ENCODE measurements around the gene CPNE5. TPM values are rescaled to one million over a fixed set of nuclear protein-coding genes. Genes with fewer than 3 reads are reported as not detected.
"Not testable (repeated sequence)": the region's sequence is repeated elsewhere in the genome, so short reads cannot be mapped to it uniquely, and the experiment has no call there.

CPNE5 gene
- total RNA-seq, 1 experiment from 2014 or later = 0.44 TPM

GRCh38 chr6:36814249-36814648, 25.0 kb downstream of the CPNE5 start:
- H3K9me3 ChIP-seq (ENCODE audit: control insufficient read depth, insufficient read depth, low read depth, low read length) = no peaks in the 10 kb centered on the region
- ChIA-PET POLR2A (no interaction called here), CTCF (no interaction called here)
- no peak for ATAC-seq
- BruUV-seq (replicated peaks) = no TSS peak
- no peak for TF ChIP-seq TCF7L2 (IDR thresholded peaks at IDR 0.05; ENCODE audit: low read depth, low read length)
- H3K4me3 ChIP-seq (ENCODE audit: low read depth in 2 of 2, low read length in 2 of 2) = no peak overlapping the region
- no peaks in the 10 kb centered on the region for H3K27me3 ChIP-seq (ENCODE audit: control insufficient read depth, insufficient read depth, low read length)
- DNase-seq (ENCODE audit: low read depth, low spot score) = no peak
- in situ Hi-C loops (cut with HindIII; ENCODE audit: low pct_unique_long_range_greater_than_20kb, low sequenced_read_pairs) (no loop called here), intact Hi-C loops (cut with micrococcal nuclease; ENCODE audit: unreplicated experiment) (no loop called here)
- no peaks in the 10 kb centered on the region for H3K36me3 ChIP-seq (ENCODE audit: control insufficient read depth, insufficient read depth, low read length)
- no peaks in the 10 kb centered on the region for H3K4me1 ChIP-seq (ENCODE audit: control insufficient read depth, insufficient read depth, low read length)
- H3K27ac ChIP-seq (ENCODE audit: low read length) = no peak overlapping the region

- H3K27ac ChIP-seq (ENCODE audit: low read length) = no peak overlapping the region
- H3K9me3 ChIP-seq (ENCODE audit: control insufficient read depth, insufficient read depth, low read depth, low read length) = no peaks in the 10 kb centered on the region
- ATAC-seq (no peak), DNase-seq (ENCODE audit: low read depth, low spot score) (no peak)
- H3K4me1 ChIP-seq (ENCODE audit: control insufficient read depth, insufficient read depth, low read length) = no peaks in the 10 kb centered on the region
- ChIA-PET CTCF (no interaction called here), POLR2A (no interaction called here)
- no peaks in the 10 kb centered on the region for H3K27me3 ChIP-seq (ENCODE audit: control insufficient read depth, insufficient read depth, low read length)
- TF ChIP-seq POLR2AphosphoS5 (IDR thresholded peaks at IDR 0.05; ENCODE audit: low read depth, low read length) = no peak
- no peak for TF ChIP-seq SIN3A (IDR thresholded peaks at IDR 0.05; ENCODE audit: borderline replicate concordance, insufficient read depth, low read depth, low read length)
- TF ChIP-seq TCF7L2 (IDR thresholded peaks at IDR 0.05; ENCODE audit: low read depth, low read length) = no peak
- TF ChIP-seq CTCF (IDR thresholded peaks at IDR 0.05) = no peak
- TF ChIP-seq REST (IDR thresholded peaks at IDR 0.05; ENCODE audit: insufficient read depth in 1 of 2, low read depth in 2 of 2, low read length in 1 of 2) = no peak
- H3K36me3 ChIP-seq (ENCODE audit: control insufficient read depth, insufficient read depth, low read length) = no peaks in the 10 kb centered on the region
- no peak overlapping the region for H3K4me3 ChIP-seq (ENCODE audit: low read depth in 2 of 2, low read length in 2 of 2)
- in situ Hi-C loops (cut with HindIII; ENCODE audit: low pct_unique_long_range_greater_than_20kb, low sequenced_read_pairs) = no loop called here
- intact Hi-C loops (cut with micrococcal nuclease; ENCODE audit: unreplicated experiment) = no loop called here
- no TSS peak for BruUV-seq (replicated peaks)
Observed at GRCh38 chr6:36813526-36813925, 25.7 kb downstream of the CPNE5 start.

GRCh38 chr6:36813047-36813446, 26.2 kb downstream of the CPNE5 start:
- H3K4me3 ChIP-seq (ENCODE audit: low read depth in 2 of 2, low read length in 2 of 2); H3K36me3 ChIP-seq (ENCODE audit: control insufficient read depth, insufficient read depth, low read length); in situ Hi-C loops (cut with HindIII; ENCODE audit: low pct_unique_long_range_greater_than_20kb, low sequenced_read_pairs); H3K9me3 ChIP-seq (ENCODE audit: control insufficient read depth, insufficient read depth, low read depth, low read length); POLR2A ChIA-PET; DNase-seq (ENCODE audit: low read depth, low spot score); CTCF ChIA-PET; H3K27ac ChIP-seq (ENCODE audit: low read length); BruUV-seq (replicated peaks); intact Hi-C loops (cut with micrococcal nuclease; ENCODE audit: unreplicated experiment); H3K27me3 ChIP-seq (ENCODE audit: control insufficient read depth, insufficient read depth, low read length); ATAC-seq; H3K4me1 ChIP-seq (ENCODE audit: control insufficient read depth, insufficient read depth, low read length): not testable (repeated sequence)

Measured in Panc1 (cell line).